Heart left ventricle (tissue), 16 donors: ENCODE measurements around the gene CDC42. TPM values are rescaled to one million over a fixed set of nuclear protein-coding genes. Genes with fewer than 3 reads are reported as not detected.

Experiments
- ATAC-seq, 4 donors: fragments of 200-7000 bp; cut with Tn5 transposase; one replicate each; pipeline ENCODE4 v1.9.1; 2020 to 2022; ENCODE audit warnings: moderate library complexity in 4 of 4, mild to moderate bottlenecking in 3 of 4, moderate number of reproducible peaks in 1 of 4
- DNase-seq, 5 donors: peaks; one replicate each; pipeline ENCODE4 v3.0.0-alpha.2; 2020
- H3K27ac ChIP-seq, 12 donors: fragments of 200-600 bp; sonication (generic) in 4 of 12; one replicate each; pipeline versions ENCODE4 v1.5.0 to v1.8.0; 2016 to 2022; ENCODE audit warnings: mild to moderate bottlenecking in 2 of 12
- H3K27me3 ChIP-seq, 9 donors: fragments of 200-600 bp; sonication (generic) in 2 of 9; one replicate each; pipeline versions ENCODE4 v1.5.1 to v1.8.0; 2016 to 2022; ENCODE audit warnings: mild to moderate bottlenecking in 3 of 9
- H3K36me3 ChIP-seq, 9 donors: fragments of 200-600 bp; sonication (generic) in 2 of 9; one replicate each; pipeline versions ENCODE4 v1.5.0 to v1.8.0; 2018 to 2022; ENCODE audit warnings: mild to moderate bottlenecking in 2 of 9
- H3K4me1 ChIP-seq, 12 donors: fragments of 200-600 bp; sonication (generic) in 4 of 12; one replicate each; pipeline versions ENCODE4 v1.5.0 to v1.8.0; 2016 to 2022; ENCODE audit warnings: mild to moderate bottlenecking in 3 of 12
- H3K4me3 ChIP-seq, 12 donors: fragments of 200-600 bp; sonication (generic) in 4 of 12; one replicate each; pipeline versions ENCODE4 v1.5.0 to v1.8.0; 2017 to 2022; ENCODE audit warnings: mild to moderate bottlenecking in 9 of 12, moderate library complexity in 4 of 12
- H3K9me3 ChIP-seq, 12 donors: fragments of 200-600 bp; sonication (generic) in 4 of 12; one replicate each; pipeline versions ENCODE4 v1.5.0 to v1.8.0; 2016 to 2022; ENCODE audit warnings: mild to moderate bottlenecking in 1 of 12
- POLR2A ChIP-seq, 2 donors: fragments of 450-650 bp; IDR thresholded peaks; one replicate each; pipeline ENCODE4 v1.6.1; 2017; ENCODE audit warnings: antibody characterized with exemption in 2 of 2, mild to moderate bottlenecking in 2 of 2, moderate library complexity in 2 of 2
- WGBS, 4 donors: extraction: QIAGEN DNeasy Blood & Tissue Kit in 2 of 4; methylation state at CpG; one replicate each; pipeline versions ENCODE4 v1.1.5 to v1.1.7; 2013 to 2018; 5-methylcytosine and 5-hydroxymethylcytosine counted together
- intact Hi-C, 10 donors: fragments of 100-400 bp; cut with DNase I; formaldehyde crosslinking; loops; one replicate each; pipeline versions ENCODE4 v1.11.1 to v1.14.2; 2022
- polyA plus RNA-seq, 2 donors: library from polyadenylated mRNA; stranded (reverse); fragments of 200-250 nt; gene quantifications; one replicate each; pipeline ENCODE4 v1.2.3, GENCODE V29; 2013
- total RNA-seq, 9 donors: library from RNA; depleted of rRNA in 2 of 9; stranded (reverse); fragments of >200 nt in 2 of 9; fragmentation: NEBNext Ultra II Directional in 3 of 9; extraction: Animal tissue kit (Norgen Biotek cat#: 25700) in 3 of 9; gene quantifications; one replicate each; pipeline versions ENCODE4 v1.1.0 to v1.2.4, GENCODE V29; 2016 to 2023
- TF ChIP-seq, protein P1 (sequence below), 12 donors: fragments of 200-600 bp; sonication (generic) in 4 of 12; IDR thresholded peaks; one replicate each; pipeline versions ENCODE4 v1.5.0 to v1.8.0; 2018 to 2022; ENCODE audit warnings: antibody characterized with exemption in 12 of 12, mild to moderate bottlenecking in 5 of 12
- donor health status: ischemic (EF 13 %, LVEDD 7.1; RV severe dilation, severe dysfunction).
- donor health status: healthy with polysubstance abuse.
- donor health status: DM: no; HTN: yes; CAD: no.
- donor health status: DM: no; HTN: no; CAD: no.
- donor health status: ischemic (EF 25% LVEDD 6.9; RV normal size, moderate dysfunction).
- donor health status: ischemic (EF 25% LVEDD 5.7; RV mildly dilated, moderate dysfunction).
- donor health status: healthy.
- donor health status: DM: yes; HTN: yes; CAD: no.
- donor health status: ischemic (EF 35%, LVEDD 5.7; RV mildly dilated, moderate dysfunction).
- donor health status: nonischemic (EF 11% LVEDD 7.7; RV severe dilation, severe dysfunction).
- donor health status: DM: yes; HTN: yes; CAD: no.
- donor health status: PGD.
- donor health status: ischemic (EF 29% LVEDD 5.4; RV normal size, mild dysfunction).
- donor health status: nonischemic (EF 23%, LVEDD 6.1; RV moderate dilation, normal function).

CDC42 gene
- total and polyA plus RNA-seq, 11 donors = 74.3 to 260 (median 184) TPM

DNA sequence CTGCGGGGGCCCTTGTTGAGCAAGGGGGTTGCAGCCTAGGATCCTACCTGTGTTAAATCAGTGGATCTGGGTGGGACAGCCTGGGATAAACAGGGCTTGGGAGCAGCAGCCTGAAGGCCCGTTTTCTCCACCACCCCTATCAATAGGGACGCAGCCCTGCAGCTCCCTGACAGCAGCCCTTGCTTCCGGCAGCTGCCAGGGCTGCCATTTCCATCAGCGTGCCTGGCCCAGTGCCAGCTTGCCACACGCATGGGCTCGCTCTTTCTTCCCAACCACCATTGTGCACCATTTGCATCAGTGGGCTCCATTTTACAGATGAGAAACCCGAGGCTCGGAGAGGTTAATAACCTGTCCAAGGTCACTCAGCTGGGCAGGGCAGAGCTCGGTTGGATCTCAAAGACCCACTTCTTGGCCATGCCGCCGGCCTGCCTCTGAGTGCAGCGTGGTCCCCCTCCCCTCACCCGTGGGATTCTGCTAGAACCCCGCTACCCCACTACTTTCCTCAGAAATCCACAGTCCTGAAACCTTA, 86.6 kb downstream of the CDC42 start:
- peaks cover 0 to 19% (median 8%) of the 10 kb centered on the region in 12 donors for H3K4me1 ChIP-seq
- H3K4me3 ChIP-seq = no peak overlapping the region
- WGBS, 4 donors = 73 to 84% (median 80%) methylated on average over 14 to 15 of the region's 15 CpGs
- peaks cover 0 to 51% (median 12%) of the 10 kb centered on the region in 9 donors for H3K27me3 ChIP-seq
- no peak overlapping the region for H3K27ac ChIP-seq
- ATAC-seq (no peak), DNase-seq (no peak)
- H3K36me3 ChIP-seq = no peaks in the 10 kb centered on the region
- intact Hi-C loops = loop anchor here in 7 of 10 donors (10.0 kb wide), 5 partner anchors 126 to 506 kb away; partner anchors contain the start of genes C1QC (in 2 of the 7) and C1QA (in 1 of the 7)
- H3K9me3 ChIP-seq = no peaks in the 10 kb centered on the region
- no peak for TF ChIP-seq POLR2A (IDR thresholded peaks at IDR 0.05)
- TF ChIP-seq, protein P1, sequence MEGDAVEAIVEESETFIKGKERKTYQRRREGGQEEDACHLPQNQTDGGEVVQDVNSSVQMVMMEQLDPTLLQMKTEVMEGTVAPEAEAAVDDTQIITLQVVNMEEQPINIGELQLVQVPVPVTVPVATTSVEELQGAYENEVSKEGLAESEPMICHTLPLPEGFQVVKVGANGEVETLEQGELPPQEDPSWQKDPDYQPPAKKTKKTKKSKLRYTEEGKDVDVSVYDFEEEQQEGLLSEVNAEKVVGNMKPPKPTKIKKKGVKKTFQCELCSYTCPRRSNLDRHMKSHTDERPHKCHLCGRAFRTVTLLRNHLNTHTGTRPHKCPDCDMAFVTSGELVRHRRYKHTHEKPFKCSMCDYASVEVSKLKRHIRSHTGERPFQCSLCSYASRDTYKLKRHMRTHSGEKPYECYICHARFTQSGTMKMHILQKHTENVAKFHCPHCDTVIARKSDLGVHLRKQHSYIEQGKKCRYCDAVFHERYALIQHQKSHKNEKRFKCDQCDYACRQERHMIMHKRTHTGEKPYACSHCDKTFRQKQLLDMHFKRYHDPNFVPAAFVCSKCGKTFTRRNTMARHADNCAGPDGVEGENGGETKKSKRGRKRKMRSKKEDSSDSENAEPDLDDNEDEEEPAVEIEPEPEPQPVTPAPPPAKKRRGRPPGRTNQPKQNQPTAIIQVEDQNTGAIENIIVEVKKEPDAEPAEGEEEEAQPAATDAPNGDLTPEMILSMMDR (IDR thresholded peaks at IDR 0.05) = no peak

DNA sequence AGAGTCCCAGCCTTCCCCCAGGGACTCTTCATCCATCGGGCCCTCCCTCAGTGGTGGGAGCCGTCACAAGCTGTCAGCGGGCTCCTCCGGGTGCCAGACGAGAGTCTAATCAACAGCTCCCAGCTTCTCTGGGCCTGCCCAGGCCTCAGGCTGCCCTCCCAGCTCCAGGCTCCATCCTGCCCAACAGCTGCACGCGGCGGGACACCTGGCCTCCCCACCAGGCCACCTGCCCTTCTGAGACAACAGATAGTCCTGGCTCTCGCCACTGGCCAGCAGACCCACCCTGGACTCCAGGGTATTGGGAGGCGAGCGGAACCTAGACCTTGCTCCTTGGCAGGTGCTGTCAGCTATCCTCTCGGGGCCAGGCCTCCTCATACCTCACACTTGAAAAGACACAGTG, 87.3 kb downstream of the CDC42 start:
- no peak for DNase-seq
- TF ChIP-seq POLR2A (IDR thresholded peaks at IDR 0.05) = no peak
- TF ChIP-seq, protein P1 (IDR thresholded peaks at IDR 0.05) = no peak

More for the DNA sequence above, 87.3 kb downstream of the CDC42 start:
- peaks cover 2 to 58% (median 12%) of the 10 kb centered on the region in 9 donors for H3K27me3 ChIP-seq
- H3K9me3 ChIP-seq = no peaks in the 10 kb centered on the region
- no peaks in the 10 kb centered on the region for H3K36me3 ChIP-seq
- 68 to 86% (median 81%) methylated on average over 6 to 12 of the region's 12 CpGs for WGBS, 4 donors
- intact Hi-C loops = loop anchor here in 7 of 10 donors (10.0 kb wide), 5 partner anchors 125 to 505 kb away; partner anchors contain the start of genes C1QC (in 2 of the 7) and C1QA (in 1 of the 7)
- no peak for ATAC-seq
- peaks cover 0 to 19% (median 8%) of the 10 kb centered on the region in 12 donors for H3K4me1 ChIP-seq
- no peak overlapping the region for H3K4me3 ChIP-seq
- H3K27ac ChIP-seq = no peak overlapping the region

Other genes with a start within 250 kb of the CDC42 start
- under 1 TPM in 1 of 9 donors, not detected in 8; 0.08 TPM for gene LDLRAD2, start 240.4 kb upstream of the CDC42 start, total RNA-seq
- gene LDLRAD2, start 240.4 kb upstream of the CDC42 start, polyA plus RNA-seq = 1 to 10 TPM in 1 of 2 donors, under 1 TPM in 1; 0.33 to 4.0 TPM
- gene HSPG2, start 115.4 kb upstream of the CDC42 start, total RNA-seq = 100 to 1,000 TPM; 202 to 608 (median 304) TPM
- gene HSPG2, start 115.4 kb upstream of the CDC42 start, polyA plus RNA-seq = 100 to 1,000 TPM; 164 to 315 TPM
- gene CELA3B, start 75.7 kb upstream of the CDC42 start, total RNA-seq = 1 to 10 TPM in 5 of 9 donors, not detected in 4; 1.2 to 2.6 (median 1.8) TPM
- under 1 TPM in 1 of 2 donors, not detected in 1; 0.24 TPM for gene CELA3B, start 75.7 kb upstream of the CDC42 start, polyA plus RNA-seq
- 1 to 10 TPM in 4 of 9 donors, not detected in 5; 2.9 to 4.8 (median 3.1) TPM for gene CELA3A, start 51.1 kb upstream of the CDC42 start, total RNA-seq
- under 1 TPM in 1 of 2 donors, not detected in 1; 0.68 TPM for gene CELA3A, start 51.1 kb upstream of the CDC42 start, polyA plus RNA-seq
- under 1 TPM in 6 of 9 donors, not detected in 3; 0.07 to 0.38 (median 0.09) TPM for gene WNT4, start 90.4 kb downstream of the CDC42 start, total RNA-seq
- under 1 TPM; 0.04 to 0.07 TPM for gene WNT4, start 90.4 kb downstream of the CDC42 start, polyA plus RNA-seq